ENCODE measurements around the gene FNIP1.
"Not testable (repeated sequence)": the region's sequence is repeated elsewhere in the genome, so short reads cannot be mapped to it uniquely, and the experiment has no call there.

Gene FNIP1

DNA sequence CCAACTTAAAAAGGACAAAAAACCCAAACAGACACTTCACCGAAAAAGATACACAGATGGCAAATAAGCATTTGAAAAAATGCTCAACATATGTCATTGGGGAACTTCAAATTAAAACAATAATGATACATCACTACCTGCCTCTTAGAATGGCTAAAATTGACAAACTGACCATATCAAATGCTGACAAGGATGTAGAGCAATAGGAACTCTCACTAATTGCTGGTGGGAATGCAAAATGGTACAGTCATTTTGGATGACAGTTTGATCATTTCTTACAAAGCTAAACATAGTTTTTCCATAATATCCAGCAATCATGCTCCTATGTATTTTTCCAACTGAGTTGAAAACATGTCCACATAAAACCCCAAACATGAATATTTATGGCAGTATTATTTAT is 102.9 kb downstream of the FNIP1 start:
- in situ Hi-C loops (cut with MboI; ENCODE audit: low sequenced_read_pairs) = no loop called here

DNA sequence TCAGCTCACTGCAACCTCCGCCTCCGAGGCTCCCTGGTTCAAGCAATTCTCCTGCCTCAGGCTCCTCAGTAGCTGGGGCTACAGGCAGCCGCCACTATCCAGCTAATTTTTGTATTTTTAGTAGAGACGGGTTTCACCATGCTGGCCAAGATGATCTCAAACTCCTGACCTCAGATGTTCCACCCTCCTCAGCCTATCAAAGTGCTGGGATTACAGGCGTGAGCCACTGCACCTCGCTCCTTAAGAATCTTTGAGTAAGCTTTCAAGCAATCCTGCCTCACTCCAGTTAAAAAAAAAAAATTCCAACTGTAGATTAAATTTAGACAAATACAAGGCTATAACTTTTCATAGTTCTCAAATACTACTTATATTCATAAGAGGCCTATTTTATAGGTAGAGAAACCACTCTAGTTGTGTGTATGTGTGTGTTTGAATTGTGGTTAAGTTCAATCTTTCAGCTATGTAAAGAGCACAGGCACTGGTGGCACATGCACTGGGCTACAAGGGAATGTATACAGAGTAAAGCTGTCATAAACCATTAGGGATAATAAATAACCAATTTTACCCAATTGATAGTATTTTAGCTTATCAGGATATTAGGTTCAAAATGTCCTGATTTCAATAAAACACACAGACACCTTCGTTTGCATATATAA is 111.2 kb downstream of the FNIP1 start:
- in situ Hi-C loops (cut with MboI; ENCODE audit: low sequenced_read_pairs) = no loop called here

DNA sequence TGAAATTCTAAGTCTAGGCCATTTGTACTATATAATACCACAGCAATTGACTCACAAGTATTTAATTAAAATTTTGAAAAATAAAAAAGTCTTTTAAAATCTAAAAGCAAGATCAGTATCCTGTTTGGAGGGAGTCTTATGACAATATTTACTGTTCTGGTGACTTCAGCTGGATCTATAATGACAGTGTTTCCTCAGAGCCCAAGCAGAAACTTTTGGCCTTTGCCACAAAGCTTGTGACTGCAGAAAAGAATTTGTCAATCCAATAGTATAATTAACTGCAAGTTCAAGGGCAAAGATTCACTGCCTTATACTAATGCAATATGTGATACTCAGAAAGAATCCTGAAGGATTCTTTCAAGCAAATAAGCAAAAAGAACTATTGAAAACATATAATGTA is 112.2 kb downstream of the FNIP1 start:
- in situ Hi-C loops (cut with MboI; ENCODE audit: low sequenced_read_pairs) = no loop called here

- in situ Hi-C loops (cut with MboI; ENCODE audit: low sequenced_read_pairs) = no loop called here
Observed at GRCh38 chr5:131684051-131684450, 112.8 kb downstream of the FNIP1 start.

DNA sequence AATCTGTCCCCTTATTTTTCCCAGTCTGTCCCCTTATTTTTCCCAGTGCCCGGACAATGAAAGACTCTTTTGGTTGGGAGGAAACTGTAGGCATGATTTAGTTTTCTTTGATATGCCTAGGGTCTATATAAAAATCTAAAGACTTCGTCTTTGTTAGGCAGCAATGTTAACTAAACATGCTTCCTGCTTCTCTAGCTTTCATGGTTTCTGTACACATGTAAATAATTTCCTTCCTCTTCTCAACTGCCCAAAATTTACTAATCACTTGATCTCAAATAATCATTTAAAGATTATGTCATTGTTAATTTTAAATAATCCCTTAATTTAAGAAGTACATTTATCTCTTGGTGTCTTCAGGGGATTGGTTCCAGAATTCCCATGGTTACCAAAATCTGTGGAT is 114.0 kb downstream of the FNIP1 start:
- in situ Hi-C loops (cut with MboI; ENCODE audit: low sequenced_read_pairs) = no loop called here

DNA sequence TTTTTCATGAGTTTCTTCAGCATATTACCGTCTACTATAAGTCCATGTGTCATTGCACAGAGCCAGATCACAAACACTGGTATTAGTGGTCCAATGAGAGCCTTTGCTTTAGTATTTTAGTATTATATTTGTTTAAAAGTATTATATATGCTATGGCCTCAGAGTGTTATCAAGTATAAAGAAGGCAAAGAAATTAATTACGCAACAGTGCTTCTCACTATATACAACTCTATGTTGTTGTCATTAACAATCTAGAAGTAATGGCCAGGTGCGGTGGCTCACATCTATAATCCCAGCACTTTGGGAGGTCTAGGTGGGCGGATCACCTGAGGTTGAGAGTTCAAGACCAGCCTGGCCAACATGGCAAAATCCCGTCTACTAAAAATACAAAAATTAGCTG is 114.6 kb downstream of the FNIP1 start:
- in situ Hi-C loops (cut with MboI; ENCODE audit: low sequenced_read_pairs) = no loop called here

- in situ Hi-C loops (cut with MboI; ENCODE audit: low sequenced_read_pairs) = no loop called here
Observed at GRCh38 chr5:131679911-131680310, 116.9 kb downstream of the FNIP1 start.

DNA sequence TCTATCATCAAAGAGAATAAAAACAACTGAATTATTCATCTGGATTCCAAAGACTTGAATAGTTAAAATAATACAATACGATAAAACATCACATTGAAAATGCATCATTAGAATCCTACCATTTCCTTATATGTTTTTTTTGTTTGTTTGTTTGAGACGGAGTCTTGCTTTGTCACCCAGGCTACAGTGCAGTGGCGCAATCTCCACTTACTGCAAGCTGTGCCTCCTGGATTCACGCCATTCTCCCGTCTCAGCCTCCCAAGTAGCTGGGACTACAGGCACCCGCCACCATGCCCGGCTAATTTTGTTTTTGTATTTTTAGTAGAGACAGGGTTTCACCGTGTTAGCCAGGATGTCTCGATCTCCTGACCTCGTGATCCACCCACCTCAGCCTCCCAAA is 118.5 kb downstream of the FNIP1 start:
- in situ Hi-C loops (cut with MboI; ENCODE audit: low sequenced_read_pairs) = not testable (repeated sequence)

DNA sequence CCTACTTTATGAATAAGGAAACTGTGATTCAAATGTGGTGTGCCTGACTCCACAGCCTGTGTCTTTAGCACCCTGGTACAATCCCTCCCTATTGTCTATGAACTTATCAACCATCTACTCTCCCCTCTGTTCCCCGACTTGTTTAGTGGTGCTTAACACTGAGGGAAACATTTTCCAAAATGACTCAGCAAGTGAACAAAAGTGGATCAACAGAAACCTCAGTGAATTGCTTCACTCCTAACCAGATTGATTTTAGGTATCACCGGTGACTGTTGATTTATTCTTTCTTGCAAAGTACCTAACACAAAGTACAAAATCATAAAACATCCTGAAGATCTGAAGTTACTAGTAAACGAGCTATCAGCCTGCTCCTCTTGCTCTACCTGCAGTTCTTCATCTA is 119.7 kb downstream of the FNIP1 start:
- in situ Hi-C loops (cut with MboI; ENCODE audit: low sequenced_read_pairs) = no loop called here

DNA sequence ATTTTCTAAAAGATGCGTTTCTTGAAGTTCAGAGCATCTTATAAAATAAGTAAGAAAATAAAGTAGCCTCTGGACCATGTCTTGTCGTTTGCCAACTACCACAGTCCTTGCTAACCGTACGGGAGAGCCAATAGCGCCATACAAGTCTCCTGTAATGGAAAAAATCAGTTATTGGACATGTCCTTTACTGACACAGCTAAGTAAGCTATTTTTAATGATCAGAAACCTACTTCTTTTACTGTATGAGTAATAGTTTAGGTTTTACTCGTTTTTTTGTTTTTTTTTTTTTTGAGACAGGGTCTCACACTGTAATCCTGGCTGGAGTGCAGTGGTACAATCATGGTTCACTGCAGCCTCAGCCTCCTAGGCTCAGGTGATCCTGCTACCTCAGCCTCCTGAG is 124.0 kb downstream of the FNIP1 start:
- in situ Hi-C loops (cut with MboI; ENCODE audit: low sequenced_read_pairs) = no loop called here

GRCh38 chr5:131671994-131672655 is 124.7 kb downstream of the FNIP1 start:
- in situ Hi-C loops (cut with MboI; ENCODE audit: low sequenced_read_pairs) = no loop called here

DNA sequence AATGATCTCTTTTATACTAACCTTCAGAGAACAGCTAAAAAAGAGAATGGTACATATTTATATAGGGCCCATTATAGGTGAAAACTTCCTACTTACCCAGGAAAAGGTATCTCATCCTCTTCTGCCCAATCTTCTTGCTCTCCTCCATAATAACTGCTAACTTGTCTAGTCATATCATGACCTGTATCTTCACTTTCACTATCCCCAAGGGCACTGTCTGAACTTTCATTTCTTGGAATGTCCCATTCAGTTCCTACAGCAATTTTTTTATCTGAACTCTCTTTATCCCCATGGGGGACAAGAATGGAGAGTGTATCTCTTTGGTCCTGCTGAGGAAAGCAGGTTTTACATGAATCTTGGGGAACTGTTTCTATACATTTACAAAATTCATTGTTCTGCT is 125.4 kb downstream of the FNIP1 start:
- in situ Hi-C loops (cut with MboI; ENCODE audit: low sequenced_read_pairs) = no loop called here

- in situ Hi-C loops (cut with MboI; ENCODE audit: low sequenced_read_pairs) = no loop called here
Observed at GRCh38 chr5:131664929-131665328, 131.9 kb downstream of the FNIP1 start.

- in situ Hi-C loops (cut with MboI; ENCODE audit: low sequenced_read_pairs) = no loop called here
Observed at GRCh38 chr5:131661933-131662332, 134.9 kb downstream of the FNIP1 start.

GRCh38 chr5:131659841-131660240 is 137.0 kb downstream of the FNIP1 start:
- in situ Hi-C loops (cut with MboI; ENCODE audit: low sequenced_read_pairs) = no loop called here

- in situ Hi-C loops (cut with MboI; ENCODE audit: low sequenced_read_pairs) = no loop called here
Observed at GRCh38 chr5:131659290-131659689, 137.5 kb downstream of the FNIP1 start.

DNA sequence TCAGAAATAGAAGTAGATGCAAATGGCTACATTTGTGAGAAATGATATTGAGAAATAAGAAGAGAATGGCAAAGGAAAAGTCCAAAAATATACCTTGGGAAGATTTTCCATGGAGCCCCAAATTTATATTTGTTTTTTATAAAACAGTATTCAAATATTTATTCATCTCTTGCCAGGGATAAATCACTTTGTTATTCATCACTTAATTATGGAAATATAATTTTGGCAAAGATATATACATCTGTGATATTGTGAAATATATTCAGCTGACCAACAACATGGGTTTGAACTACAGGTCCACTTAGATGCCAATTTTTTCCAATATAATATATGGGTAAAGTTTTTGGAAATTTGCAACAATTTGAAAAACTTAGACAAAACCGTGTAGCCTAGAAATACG is 142.0 kb downstream of the FNIP1 start:
- in situ Hi-C loops (cut with MboI; ENCODE audit: low sequenced_read_pairs) = no loop called here

DNA sequence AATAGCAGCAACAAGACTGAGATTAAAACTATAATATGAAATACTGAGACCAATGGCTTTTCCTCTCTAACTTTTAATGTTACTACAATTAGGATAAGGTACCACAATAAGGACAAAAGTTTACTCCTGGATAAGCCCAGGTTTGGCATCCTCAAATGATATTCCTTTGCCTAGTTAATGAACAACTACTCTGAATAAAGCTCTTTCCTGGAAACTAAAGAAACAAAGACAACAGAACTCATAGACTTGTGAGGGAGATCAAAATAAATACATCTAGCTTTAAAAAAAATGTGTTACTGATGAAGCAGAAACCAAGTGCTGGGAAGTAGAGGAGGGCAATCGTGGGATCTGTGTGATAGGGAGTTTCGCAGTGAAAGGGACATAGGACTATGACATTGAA is 142.5 kb downstream of the FNIP1 start:
- in situ Hi-C loops (cut with MboI; ENCODE audit: low sequenced_read_pairs) = no loop called here

- in situ Hi-C loops (cut with MboI; ENCODE audit: low sequenced_read_pairs) = no loop called here
Observed at GRCh38 chr5:131649161-131649560, 147.7 kb downstream of the FNIP1 start.

DNA sequence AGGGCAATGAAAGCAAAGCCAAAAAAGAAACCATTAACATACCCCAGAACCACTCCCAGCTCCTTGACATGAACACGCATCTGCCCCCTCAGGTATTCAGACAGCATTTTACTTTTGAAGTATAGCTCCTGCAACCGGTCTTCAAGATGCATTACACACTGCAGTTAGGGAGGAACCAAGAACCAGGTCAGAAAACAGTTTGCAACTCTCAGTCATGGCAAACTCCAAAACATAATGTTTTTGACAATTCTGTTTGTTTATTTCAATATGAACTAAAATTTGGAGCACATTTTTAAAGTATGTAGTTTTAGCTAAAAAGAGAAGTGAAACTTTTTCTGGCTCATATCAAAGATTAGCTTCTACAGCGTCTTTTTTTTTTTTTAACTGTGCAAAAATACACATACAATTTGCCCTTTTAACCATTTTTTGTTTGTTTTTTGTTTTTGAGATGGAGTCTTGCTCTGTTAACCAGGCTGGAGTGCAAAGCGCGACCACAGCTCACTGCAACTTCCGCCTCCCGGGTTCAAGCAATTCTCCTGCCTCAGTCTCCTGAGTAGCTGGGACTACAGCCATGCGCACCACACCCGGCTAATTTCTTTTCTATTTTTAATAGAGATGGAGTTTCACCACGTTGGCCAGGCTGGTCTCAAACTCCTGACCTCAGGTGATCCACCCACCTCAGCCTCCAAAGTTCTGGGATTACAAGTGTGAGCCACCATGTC is 149.6 kb downstream of the FNIP1 start:
- in situ Hi-C loops (cut with MboI; ENCODE audit: low sequenced_read_pairs) = no loop called here

DNA sequence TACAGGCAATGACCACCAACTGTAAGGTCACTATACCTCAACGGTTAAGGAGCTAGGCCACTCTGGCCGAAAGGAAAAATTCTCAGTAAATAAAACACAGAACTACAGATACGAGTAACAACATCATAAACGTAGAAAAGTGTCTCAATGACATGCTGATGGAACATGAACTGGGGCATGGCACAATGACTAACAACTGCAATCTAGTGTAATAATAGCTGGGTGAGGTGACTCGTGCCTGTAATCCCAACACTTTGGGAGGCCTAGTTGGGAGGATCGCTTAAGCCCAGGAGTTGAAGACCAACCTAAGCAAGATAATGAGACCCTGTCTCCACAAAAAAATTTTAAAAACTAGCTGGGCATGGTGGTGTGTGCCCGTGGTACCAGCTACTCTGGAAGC is 152.0 kb downstream of the FNIP1 start:
- in situ Hi-C loops (cut with MboI; ENCODE audit: low sequenced_read_pairs) = no loop called here

DNA sequence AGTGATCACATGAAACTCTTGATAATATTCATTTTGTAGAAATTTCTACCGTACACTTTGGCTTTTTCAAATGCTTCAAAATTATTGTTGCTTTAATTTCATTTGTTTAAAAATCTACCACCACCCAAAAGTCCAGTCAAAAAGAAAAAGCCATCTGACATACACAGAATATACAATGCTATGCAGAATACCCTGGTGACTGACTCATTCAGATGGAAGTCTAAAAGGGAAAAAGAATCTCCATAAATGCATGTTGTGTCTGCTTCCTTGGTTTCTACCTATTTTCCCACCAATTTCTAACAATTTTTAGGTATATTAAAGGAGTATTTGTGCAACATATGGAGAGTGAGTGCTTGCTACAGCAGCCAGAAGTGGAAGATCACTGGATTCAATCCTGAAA is 152.4 kb downstream of the FNIP1 start:
- in situ Hi-C loops (cut with MboI; ENCODE audit: low sequenced_read_pairs) = no loop called here

Measured in hTERT RPE-1 (cell line).